Smooth muscle cell (in vitro differentiated cells): Measurements from ENCODE around the gene SLC35E3. TPM values are rescaled to one million over a fixed set of nuclear protein-coding genes. Genes with fewer than 3 reads are reported as not detected.

ENCODE experiments used
- DNase-seq: peaks from one replicate; lab custom pipeline; 2025; ENCODE audit not compliant: unreplicated experiment; lab: John Stamatoyannopoulos, UW
- H2AFZ ChIP-seq: fragments of 200-600 bp; sonication (generic); 2 replicates; pipeline ENCODE4 v1.6.0; 2016; ENCODE audit warnings: antibody characterized with exemption, low read depth, mild to moderate bottlenecking
- H3F3A ChIP-seq: fragments of 200-600 bp; sonication (generic); 2 replicates; pipeline ENCODE4 v1.6.0; 2017; ENCODE audit warnings: antibody characterized with exemption, low read depth
- H3K27ac ChIP-seq: fragments of 200-600 bp; sonication (generic); 2 replicates; pipeline ENCODE4 v1.5.1; 2016; ENCODE audit warnings: low read depth, mild to moderate bottlenecking
- H3K27me3 ChIP-seq: fragments of 200-600 bp; sonication (generic); 2 replicates; pipeline ENCODE4 v1.6.1; 2016; ENCODE audit warnings: low read depth, mild to moderate bottlenecking
- H3K36me3 ChIP-seq: fragments of 200-600 bp; sonication (generic); 2 replicates; pipeline ENCODE4 v1.5.1; 2016; ENCODE audit warnings: low read depth
- H3K4me1 ChIP-seq: fragments of 200-600 bp; sonication (generic); 2 replicates; pipeline ENCODE4 v1.5.1; 2016; ENCODE audit warnings: low read depth
- H3K4me2 ChIP-seq: fragments of 200-600 bp; sonication (generic); 2 replicates; pipeline ENCODE4 v1.6.0; 2016; ENCODE audit warnings: mild to moderate bottlenecking
- H3K4me3 ChIP-seq: fragments of 200-600 bp; sonication (generic); 2 replicates; pipeline ENCODE4 v1.5.1; 2016; ENCODE audit warnings: mild to moderate bottlenecking
- H3K79me2 ChIP-seq: fragments of 200-600 bp; sonication (generic); 2 replicates; pipeline ENCODE4 v1.6.0; 2016; ENCODE audit warnings: low read depth, mild to moderate bottlenecking
- H3K9ac ChIP-seq: fragments of 200-600 bp; sonication (generic); 2 replicates; pipeline ENCODE4 v1.6.0; 2016; ENCODE audit warnings: low read depth
- H3K9me3 ChIP-seq: fragments of 200-600 bp; sonication (generic); replicated peaks from 2 replicates; pipeline ENCODE4 v1.5.1; 2016; ENCODE audit warnings: low read depth
- H4K20me1 ChIP-seq: fragments of 200-600 bp; sonication (generic); 2 replicates; pipeline ENCODE4 v1.6.0; 2016; ENCODE audit warnings: low read depth
- WGBS: methylation state at CpG from one replicate; pipeline ENCODE4 v1.1.7; 2016; ENCODE audit warnings: low lambda C conversion rate; 5-methylcytosine and 5-hydroxymethylcytosine counted together
- polyA plus RNA-seq: library from polyadenylated mRNA; unstranded; fragments of >200 nt; fragmentation: Nextera tagmentation; extraction: Ambion mirVana; gene quantifications from 2 replicates; pipeline ENCODE4 v1.2.1, GENCODE V29; 2016
- total RNA-seq: library from RNA; depleted of rRNA; stranded (reverse); fragments of >200 nt; gene quantifications from 2 replicates; pipeline ENCODE4 v1.2.3, GENCODE V29; 2014
- TF ChIP-seq, protein P1 (sequence below): fragments of 200-600 bp; sonication (generic); IDR thresholded peaks from 2 replicates; pipeline ENCODE4 v1.5.1; 2017; ENCODE audit warnings: borderline replicate concordance, mild to moderate bottlenecking, antibody characterized with exemption; ENCODE audit not compliant: insufficient read depth, poor library complexity, severe bottlenecking

The SLC35E3 gene
- total and polyA plus RNA-seq, 2 experiments from 2014 or later, result 8.9 to 18.8 TPM

DNA sequence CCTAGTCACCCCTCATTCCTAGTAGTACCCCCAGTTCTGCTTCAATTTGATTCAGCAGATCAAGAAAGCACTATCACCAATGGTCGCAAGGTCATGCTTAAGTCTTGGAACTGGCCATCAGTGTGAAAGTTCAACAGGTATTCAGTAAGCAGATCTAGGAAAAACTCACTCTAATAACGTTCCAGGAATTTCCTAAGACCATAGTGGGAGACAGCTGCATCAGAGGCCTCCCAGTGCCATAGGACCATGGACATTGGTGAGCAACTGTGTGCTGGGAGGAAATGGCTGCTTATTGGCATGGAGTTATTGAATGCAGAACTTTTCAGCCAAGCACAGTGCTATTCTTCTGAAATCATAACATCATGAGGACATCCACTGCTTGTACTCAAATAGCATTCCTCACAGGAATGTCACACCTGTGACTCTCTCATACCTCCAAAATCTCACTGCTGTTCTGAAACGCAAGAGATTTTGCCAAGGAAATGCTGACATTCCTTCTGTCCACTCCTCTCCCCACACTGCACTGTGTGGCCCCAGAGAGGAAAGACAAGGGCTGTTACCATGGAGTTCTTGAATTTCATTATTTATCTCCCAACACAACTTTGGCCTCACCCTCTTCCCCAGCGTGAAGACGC, 31.1 kb downstream of the SLC35E3 start:
- Histone ChIP-seq H3K27me3 (no peaks in the 10 kb centered on the region), H3F3A (no peaks in the 10 kb centered on the region)
- WGBS, result 83% methylated on average over 5 of the region's 5 CpGs

DNA sequence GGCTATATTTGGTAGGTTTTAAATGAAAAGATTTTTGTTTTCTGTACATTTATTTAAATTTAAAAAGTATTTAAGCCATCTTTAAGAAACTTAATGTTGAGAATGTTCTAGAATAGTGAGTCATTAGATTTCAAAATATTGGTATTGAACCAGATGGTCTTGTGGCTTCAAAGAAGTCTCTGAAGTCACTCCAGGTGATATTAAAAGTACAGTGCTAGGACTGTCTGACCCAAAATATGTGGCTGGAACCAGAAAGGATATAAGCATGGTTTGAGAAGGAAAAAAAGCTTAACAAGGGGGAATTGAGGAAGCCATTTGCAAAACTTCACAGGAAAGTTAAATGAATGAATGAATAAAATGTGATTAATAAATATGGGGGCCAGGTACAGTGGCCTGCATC, 33.3 kb downstream of the SLC35E3 start:
- Histone ChIP-seq H3K79me2 (no peaks in the 10 kb centered on the region), H2AFZ (no peak overlapping the region), H3K4me3 (no peak overlapping the region), H3K36me3 (no peaks in the 10 kb centered on the region), H3K27me3 (no peaks in the 10 kb centered on the region), H4K20me1 (no peaks in the 10 kb centered on the region), H3K9ac (no peak overlapping the region), H3F3A (no peaks in the 10 kb centered on the region), H3K27ac (no peak overlapping the region), H3K4me2 (no peak overlapping the region), H3K9me3 (no peaks in the 10 kb centered on the region), H3K4me1 (no peaks in the 10 kb centered on the region)
- no peak for DNase-seq
- TF ChIP-seq, protein P1, sequence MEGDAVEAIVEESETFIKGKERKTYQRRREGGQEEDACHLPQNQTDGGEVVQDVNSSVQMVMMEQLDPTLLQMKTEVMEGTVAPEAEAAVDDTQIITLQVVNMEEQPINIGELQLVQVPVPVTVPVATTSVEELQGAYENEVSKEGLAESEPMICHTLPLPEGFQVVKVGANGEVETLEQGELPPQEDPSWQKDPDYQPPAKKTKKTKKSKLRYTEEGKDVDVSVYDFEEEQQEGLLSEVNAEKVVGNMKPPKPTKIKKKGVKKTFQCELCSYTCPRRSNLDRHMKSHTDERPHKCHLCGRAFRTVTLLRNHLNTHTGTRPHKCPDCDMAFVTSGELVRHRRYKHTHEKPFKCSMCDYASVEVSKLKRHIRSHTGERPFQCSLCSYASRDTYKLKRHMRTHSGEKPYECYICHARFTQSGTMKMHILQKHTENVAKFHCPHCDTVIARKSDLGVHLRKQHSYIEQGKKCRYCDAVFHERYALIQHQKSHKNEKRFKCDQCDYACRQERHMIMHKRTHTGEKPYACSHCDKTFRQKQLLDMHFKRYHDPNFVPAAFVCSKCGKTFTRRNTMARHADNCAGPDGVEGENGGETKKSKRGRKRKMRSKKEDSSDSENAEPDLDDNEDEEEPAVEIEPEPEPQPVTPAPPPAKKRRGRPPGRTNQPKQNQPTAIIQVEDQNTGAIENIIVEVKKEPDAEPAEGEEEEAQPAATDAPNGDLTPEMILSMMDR, result no peak

More for the DNA sequence above, 31.1 kb downstream of the SLC35E3 start:
- Histone ChIP-seq H3K79me2 (no peaks in the 10 kb centered on the region), H3K27ac (no peak overlapping the region), H3K4me1 (no peaks in the 10 kb centered on the region), H2AFZ (no peak overlapping the region), H3K4me2 (no peak overlapping the region), H3K9ac (no peak overlapping the region), H3K36me3 (no peaks in the 10 kb centered on the region), H3K4me3 (no peak overlapping the region), H4K20me1 (no peaks in the 10 kb centered on the region), H3K9me3 (no peaks in the 10 kb centered on the region)
- no peak for DNase-seq
- TF ChIP-seq, protein P1, result no peak

DNA sequence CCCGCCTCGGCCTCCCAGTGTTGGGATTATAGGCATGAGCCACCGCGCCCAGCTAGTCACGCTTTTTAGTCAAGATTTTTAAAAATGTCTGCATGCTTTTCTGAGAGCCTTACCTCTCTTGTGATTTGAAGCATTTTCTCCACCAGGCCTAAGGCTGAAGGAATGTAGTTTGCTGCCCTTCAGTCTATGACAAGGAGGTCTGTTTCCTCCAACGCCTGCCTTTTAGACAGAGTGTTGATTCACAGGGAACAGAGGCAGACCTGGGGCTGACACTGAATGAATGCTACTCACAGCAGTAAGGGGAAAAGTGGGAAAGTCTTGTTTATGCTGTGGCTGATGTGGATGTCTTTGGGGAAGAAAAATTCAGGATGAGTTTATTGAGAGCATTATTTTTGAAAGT, 34.8 kb downstream of the SLC35E3 start:
- no peaks in the 10 kb centered on the region for H4K20me1 ChIP-seq
- H3K4me3 ChIP-seq, result no peak overlapping the region
- no peaks in the 10 kb centered on the region for H3K36me3 ChIP-seq
- H3F3A ChIP-seq, result no peaks in the 10 kb centered on the region
- no peaks in the 10 kb centered on the region for H3K79me2 ChIP-seq
- no peaks in the 10 kb centered on the region for H3K27me3 ChIP-seq
- no peaks in the 10 kb centered on the region for H3K4me1 ChIP-seq
- 56% methylated on average over 6 of the region's 6 CpGs for WGBS
- H3K27ac ChIP-seq, result peak overlapping the region; percentile 51
- H2AFZ ChIP-seq, result no peak overlapping the region
- TF ChIP-seq, protein P1, result no peak
- no peak overlapping the region for H3K4me2 ChIP-seq
- H3K9me3 ChIP-seq, result no peaks in the 10 kb centered on the region
- H3K9ac ChIP-seq, result no peak overlapping the region
- no peak for DNase-seq

DNA sequence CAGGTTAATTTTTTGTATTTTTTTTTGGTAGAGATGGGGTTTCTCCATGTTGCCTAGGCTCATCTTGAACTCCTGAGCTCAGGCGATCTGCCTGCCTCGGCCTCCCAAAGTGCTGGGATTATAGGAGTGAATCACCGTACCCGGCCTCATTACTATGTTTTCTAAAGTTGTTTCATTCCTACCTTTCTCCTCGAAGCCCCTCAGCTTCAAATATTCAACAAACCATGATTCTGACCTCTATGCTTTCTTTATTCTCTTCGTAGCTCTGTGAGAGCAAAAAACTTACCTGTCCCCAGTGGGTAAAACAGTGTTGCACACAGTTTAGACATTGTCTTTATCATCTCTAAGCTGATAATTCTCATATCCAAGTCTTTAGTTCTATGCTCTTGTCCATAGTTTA, 35.8 kb downstream of the SLC35E3 start:
- Histone ChIP-seq H3K36me3 (no peaks in the 10 kb centered on the region), H4K20me1 (no peaks in the 10 kb centered on the region), H3F3A (no peaks in the 10 kb centered on the region), H3K27me3 (no peaks in the 10 kb centered on the region), H3K79me2 (no peaks in the 10 kb centered on the region), H3K9me3 (no peaks in the 10 kb centered on the region), H3K9ac (no peak overlapping the region), H3K4me1 (peaks cover under 1% of the 10 kb centered on the region), H3K27ac (no peak overlapping the region), H3K4me2 (no peak overlapping the region), H2AFZ (no peak overlapping the region), H3K4me3 (no peak overlapping the region)
- DNase-seq, result no peak
- WGBS, result 86% methylated on average over 6 of the region's 6 CpGs
- TF ChIP-seq, protein P1, result no peak
